ENCODE data around the gene CRYBG2. TPM values are rescaled to one million over a fixed set of nuclear protein-coding genes. Genes with fewer than 3 reads are reported as not detected.

CRYBG2 gene
- total RNA-seq, 2 experiments from 2014 or later: 4.5 to 6.4 TPM

DNA sequence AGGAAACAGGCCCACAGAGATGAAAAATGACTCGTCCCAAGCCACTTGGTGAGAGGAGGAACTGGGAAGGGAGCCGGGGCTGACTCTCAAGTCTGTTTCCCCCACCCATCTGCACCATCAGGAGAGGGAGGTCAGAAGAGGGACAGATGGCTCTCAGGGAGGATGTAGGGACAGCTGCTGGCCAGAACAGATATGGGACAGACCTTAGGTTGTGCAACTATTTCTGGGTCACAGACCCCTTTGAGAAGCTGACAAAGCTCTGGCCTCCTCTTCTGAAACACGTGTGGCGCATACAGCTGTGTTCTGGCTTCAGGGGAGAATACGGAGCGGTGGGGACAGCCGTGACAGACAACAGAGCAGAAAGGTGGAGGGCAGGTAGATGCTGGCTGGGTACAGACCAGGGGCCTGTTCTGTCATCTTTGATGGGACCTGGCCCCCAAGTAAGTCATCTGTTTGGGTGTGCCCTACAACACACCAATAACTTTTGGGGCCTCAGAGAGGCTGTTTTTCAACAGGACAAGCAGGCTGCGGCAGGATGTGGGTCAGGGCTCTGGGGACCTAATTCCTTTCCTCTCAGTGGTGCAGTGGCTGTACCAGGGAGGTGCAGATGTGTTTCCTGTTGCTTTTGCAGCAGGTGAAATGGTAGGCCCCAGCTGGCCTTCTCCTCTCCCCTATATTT is 66.8 kb downstream of the CRYBG2 start:
- TF ChIP-seq, protein P1, sequence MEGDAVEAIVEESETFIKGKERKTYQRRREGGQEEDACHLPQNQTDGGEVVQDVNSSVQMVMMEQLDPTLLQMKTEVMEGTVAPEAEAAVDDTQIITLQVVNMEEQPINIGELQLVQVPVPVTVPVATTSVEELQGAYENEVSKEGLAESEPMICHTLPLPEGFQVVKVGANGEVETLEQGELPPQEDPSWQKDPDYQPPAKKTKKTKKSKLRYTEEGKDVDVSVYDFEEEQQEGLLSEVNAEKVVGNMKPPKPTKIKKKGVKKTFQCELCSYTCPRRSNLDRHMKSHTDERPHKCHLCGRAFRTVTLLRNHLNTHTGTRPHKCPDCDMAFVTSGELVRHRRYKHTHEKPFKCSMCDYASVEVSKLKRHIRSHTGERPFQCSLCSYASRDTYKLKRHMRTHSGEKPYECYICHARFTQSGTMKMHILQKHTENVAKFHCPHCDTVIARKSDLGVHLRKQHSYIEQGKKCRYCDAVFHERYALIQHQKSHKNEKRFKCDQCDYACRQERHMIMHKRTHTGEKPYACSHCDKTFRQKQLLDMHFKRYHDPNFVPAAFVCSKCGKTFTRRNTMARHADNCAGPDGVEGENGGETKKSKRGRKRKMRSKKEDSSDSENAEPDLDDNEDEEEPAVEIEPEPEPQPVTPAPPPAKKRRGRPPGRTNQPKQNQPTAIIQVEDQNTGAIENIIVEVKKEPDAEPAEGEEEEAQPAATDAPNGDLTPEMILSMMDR (IDR thresholded peaks at IDR 0.05): no peak
- DNase-seq (peak; percentile 93), ATAC-seq (peak; percentile 32)
- Mint-ChIP-seq H3K27ac (peak overlapping the region; percentile 98), H3K4me1 (ENCODE audit: low read depth) (peaks cover 95% of the 10 kb centered on the region), H3K4me3 (peak overlapping the region; percentile 57), H3K27me3 (no peaks in the 10 kb centered on the region), H3K36me3 (ENCODE audit: low read depth) (peaks cover 42% of the 10 kb centered on the region), H3K9me3 (no peaks in the 10 kb centered on the region)
- intact Hi-C loops (cut with micrococcal nuclease): no loop called here
- ChIA-PET POLR2A (interaction anchor here (0.6 to 19.5 kb wide), 7 partner anchors 10 to 1925 kb away, joined by 3 to 284 read pairs (median 44); partner anchors contain the start of genes CD52, SH3BGRL3 and UBXN11), CTCF (interaction anchor here (1.1 to 10.4 kb wide), 13 partner anchors 8 to 290 kb away, joined by 3 to 227 read pairs (median 13); partner anchors contain the start of genes CD52, CEP85, PAFAH2 and SH3BGRL3)

DNA sequence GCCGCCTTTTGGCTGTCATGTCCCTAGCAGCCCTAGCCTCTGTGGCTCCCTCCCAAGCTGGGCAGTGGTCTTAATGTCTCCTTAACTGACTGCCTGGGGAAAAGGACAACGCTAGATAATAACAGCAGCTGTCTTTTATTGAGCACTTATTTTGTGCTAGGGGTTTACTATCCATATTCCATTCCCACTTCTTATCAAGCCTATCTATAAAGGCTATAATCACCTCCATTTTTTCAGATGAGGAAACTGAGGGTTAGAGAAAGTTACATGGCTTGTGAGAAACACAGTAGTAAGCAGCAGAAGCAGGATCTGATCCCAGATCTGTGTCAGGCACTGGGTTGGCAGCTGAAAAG is 67.9 kb downstream of the CRYBG2 start:
- ATAC-seq (no peak), DNase-seq (no peak)
- TF ChIP-seq, protein P1 (IDR thresholded peaks at IDR 0.05): no peak
- ChIA-PET CTCF (interaction anchor here (0.6 to 10.4 kb wide), 14 partner anchors 10 to 146 kb away, joined by 3 to 227 read pairs (median 8); partner anchors contain the start of genes CD52, DHDDS and UBXN11), POLR2A (interaction anchor here (0.5 to 19.5 kb wide), 6 partner anchors 9 to 150 kb away, joined by 3 to 284 read pairs (median 37); partner anchors contain the start of genes CD52, SH3BGRL3 and UBXN11)
- Mint-ChIP-seq H3K4me1 (ENCODE audit: low read depth) (peaks cover 96% of the 10 kb centered on the region), H3K27me3 (no peaks in the 10 kb centered on the region), H3K4me3 (no peak overlapping the region), H3K36me3 (ENCODE audit: low read depth) (peaks cover 54% of the 10 kb centered on the region), H3K27ac (peak overlapping the region; percentile 98), H3K9me3 (no peaks in the 10 kb centered on the region)
- intact Hi-C loops (cut with micrococcal nuclease): no loop called here

DNA sequence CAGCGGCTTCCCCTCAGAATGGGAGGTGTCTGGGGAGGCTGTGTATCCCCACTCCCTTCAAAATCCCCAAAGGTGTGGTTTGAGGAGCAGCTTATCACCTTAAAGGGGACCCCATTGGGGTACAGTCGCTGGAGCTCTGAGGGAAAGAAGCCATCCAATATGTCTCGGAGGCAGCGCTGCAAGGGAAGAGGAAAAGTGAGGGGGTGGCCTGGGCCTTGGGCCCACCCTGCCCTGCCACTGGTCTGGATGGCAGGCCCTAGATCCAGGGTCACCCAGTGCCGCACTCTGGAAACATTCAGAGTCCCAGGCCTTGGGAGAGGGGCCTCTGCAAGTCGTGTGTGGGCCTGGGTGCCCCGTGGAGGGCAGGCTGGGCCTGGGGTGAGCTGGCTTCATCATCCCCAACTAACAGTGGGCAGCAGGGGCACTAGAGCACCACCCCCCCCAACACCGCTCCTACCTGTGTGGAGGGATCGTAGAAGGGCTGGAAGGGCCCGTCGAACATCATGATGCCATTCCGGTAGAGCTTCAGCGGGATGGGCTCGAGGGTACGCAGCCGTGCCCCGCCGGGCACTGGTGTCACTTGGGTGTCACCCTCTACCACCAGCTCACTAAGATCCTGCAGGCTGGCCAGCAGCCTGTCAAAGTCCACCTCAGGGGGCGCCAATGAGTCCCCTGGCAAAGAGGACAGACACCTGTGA is 68.4 kb downstream of the CRYBG2 start:
- Mint-ChIP-seq H3K27me3 (no peaks in the 10 kb centered on the region), H3K27ac (peak overlapping the region; percentile 99), H3K4me1 (ENCODE audit: low read depth) (peaks cover 92% of the 10 kb centered on the region), H3K36me3 (ENCODE audit: low read depth) (peaks cover 59% of the 10 kb centered on the region), H3K4me3 (no peak overlapping the region), H3K9me3 (no peaks in the 10 kb centered on the region)
- CTCF ChIA-PET: interaction anchor here (0.6 to 10.4 kb wide), 18 partner anchors 9 to 147 kb away, joined by 3 to 227 read pairs (median 5); partner anchors contain the start of genes CD52, DHDDS and UBXN11
- intact Hi-C loops (cut with micrococcal nuclease): no loop called here
- DNase-seq: peak; percentile 72
- ATAC-seq: no peak
- POLR2A ChIA-PET: interaction anchor here (0.5 to 19.5 kb wide), 9 partner anchors 8 to 379 kb away, joined by 3 to 284 read pairs (median 5); partner anchors contain the start of genes CD52, HMGN2, SH3BGRL3 and STMN1
- TF ChIP-seq, protein P1 (IDR thresholded peaks at IDR 0.05): peak; percentile 11

DNA sequence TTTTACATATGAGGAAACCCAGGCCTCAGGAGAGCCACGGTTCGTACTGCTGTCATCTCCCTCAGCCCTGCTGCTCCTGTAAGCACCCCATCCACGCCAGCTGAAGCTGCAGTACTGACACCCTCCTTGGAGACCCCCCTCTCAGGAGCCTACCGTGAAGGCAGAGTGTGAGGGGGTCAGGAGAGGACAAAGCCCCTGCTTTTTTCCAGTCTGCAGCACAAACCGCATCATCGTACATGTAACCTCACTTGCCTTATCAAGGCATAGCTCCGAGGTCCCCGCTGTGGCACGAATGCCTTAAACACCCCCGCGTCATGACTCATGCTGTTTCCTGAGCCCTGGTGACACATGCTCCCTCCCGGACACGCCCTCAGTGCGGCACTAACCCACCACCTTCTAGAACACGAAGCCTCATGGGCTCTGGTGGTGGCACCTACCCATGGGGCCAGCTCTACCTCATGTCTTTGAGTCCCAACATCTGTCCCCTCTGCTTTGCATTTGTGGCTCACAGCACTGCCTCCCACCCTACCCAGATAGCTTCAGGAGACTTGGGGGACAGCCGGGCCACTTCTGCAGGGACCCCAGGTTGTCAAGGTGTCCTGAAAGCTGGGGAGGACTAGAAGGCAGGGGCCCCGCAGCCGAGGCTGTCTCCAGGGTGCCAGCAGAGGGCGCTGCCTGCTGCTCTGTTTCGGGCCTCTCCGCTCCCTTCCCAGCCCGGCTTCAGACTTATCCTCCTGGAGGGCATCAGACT is 69.2 kb downstream of the CRYBG2 start:
- TF ChIP-seq, protein P1 (IDR thresholded peaks at IDR 0.05): peak; percentile 72
- Mint-ChIP-seq H3K9me3 (no peaks in the 10 kb centered on the region), H3K36me3 (ENCODE audit: low read depth) (peaks cover 58% of the 10 kb centered on the region), H3K4me3 (peak overlapping the region; percentile 88), H3K27ac (peak overlapping the region; percentile 99), H3K27me3 (no peaks in the 10 kb centered on the region), H3K4me1 (ENCODE audit: low read depth) (peaks cover 85% of the 10 kb centered on the region)
- ATAC-seq (peak; percentile 61), DNase-seq (peak; percentile 100)
- CTCF ChIA-PET: interaction anchor here (0.8 to 10.4 kb wide), 18 partner anchors 9 to 147 kb away, joined by 3 to 227 read pairs (median 6); partner anchors contain the start of genes CD52, CEP85, CRYBG2 and DHDDS
- intact Hi-C loops (cut with micrococcal nuclease): no loop called here
- POLR2A ChIA-PET: interaction anchor here (1.1 to 19.5 kb wide), 9 partner anchors 7 to 379 kb away, joined by 3 to 284 read pairs (median 5); partner anchors contain the start of genes CD52, HMGN2, SH3BGRL3 and STMN1
